Activated T-cell treated with anti-CD3 and anti-CD28 coated beads for 24 hours (primary cell): Measurements from ENCODE around the gene UVRAG.
A peak's percentile ranks its signal among the peaks of the same experiment; 100 is the strongest.
"Not testable (repeated sequence)": the region's sequence is repeated elsewhere in the genome, so short reads cannot be mapped to it uniquely, and the experiment has no call there.

Experiments
- DNase-seq: peaks from one replicate; pipeline ENCODE4 v3.0.0-alpha.2; 2020; ENCODE audit warnings: low read depth

Gene UVRAG

DNA sequence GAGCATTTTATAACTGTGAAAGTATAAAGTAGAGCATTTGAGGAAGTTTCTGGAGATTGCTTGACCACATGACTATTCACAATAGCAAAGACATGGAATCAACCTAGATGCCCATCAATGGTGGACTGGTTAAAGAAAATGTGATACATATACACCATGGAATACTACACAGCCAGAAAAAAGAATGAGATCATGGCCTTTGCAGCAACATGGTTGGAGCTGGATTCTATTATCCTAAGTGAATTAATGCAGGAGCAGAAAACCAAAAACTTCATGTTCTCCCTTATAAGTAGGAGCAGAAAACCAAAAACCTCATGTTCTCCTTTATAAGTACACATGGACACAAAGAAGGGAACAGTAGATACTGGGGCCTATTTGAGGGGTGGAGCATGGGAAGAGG, 30.3 kb downstream of the UVRAG start:
- DNase-seq, result no peak

DNA sequence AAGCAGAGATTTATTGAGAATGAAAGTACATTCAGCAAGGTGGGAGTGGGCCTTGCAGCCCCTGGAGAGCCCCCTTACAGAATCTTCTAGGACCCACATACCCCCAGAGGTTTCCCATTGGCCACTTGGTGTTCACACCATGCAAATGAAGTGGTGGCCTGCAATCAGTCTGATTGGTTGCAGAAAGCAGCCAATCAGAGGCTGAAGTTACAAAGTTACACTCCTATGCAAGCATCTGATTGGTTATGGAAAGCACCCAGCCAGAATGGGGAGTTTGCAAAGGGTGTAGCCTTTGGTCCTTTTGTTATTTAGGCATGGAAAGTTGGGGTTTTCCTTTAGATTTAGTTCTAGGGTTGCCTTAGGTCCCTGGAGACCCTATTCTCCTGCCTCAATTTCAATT, 34.9 kb downstream of the UVRAG start:
- no peak for DNase-seq

DNA sequence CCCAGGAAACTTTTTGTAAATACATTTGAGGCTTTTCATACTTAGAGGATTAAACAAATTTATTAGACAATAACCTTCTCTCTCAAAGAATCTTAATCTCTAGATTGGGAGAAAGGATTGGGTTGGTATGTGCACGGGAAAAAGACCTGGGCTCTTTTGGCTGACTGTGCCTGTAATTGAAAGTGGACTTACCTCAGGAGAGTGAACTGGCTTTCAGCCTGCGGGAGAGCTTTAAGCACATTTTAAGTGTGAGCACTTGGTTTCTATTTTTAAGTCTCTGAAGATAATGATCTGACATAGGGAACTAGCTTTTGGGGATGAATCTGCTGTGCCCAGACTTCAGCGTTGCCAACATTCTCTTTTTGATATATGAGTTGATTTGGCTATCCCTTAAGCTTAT, 35.8 kb downstream of the UVRAG start:
- DNase-seq, result no peak

DNA sequence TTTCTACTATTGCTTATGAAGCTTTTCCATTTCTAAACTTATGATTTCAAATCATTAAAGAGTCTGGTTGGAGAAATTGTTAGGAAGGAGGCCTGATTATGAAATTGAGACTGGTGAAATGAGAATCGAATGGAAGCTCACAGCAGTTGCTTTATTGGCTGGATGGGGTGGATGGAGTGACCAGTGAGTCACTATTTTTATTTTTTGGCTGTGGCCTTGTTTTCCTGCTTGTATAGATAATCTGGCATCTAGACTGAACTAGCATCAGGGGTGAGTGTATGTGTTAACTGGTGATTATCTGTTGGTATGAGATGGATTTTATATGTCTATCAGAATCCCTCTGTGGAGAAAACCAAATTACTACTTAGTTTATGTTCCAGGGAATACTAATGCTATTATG, 36.2 kb downstream of the UVRAG start:
- no peak for DNase-seq

DNA sequence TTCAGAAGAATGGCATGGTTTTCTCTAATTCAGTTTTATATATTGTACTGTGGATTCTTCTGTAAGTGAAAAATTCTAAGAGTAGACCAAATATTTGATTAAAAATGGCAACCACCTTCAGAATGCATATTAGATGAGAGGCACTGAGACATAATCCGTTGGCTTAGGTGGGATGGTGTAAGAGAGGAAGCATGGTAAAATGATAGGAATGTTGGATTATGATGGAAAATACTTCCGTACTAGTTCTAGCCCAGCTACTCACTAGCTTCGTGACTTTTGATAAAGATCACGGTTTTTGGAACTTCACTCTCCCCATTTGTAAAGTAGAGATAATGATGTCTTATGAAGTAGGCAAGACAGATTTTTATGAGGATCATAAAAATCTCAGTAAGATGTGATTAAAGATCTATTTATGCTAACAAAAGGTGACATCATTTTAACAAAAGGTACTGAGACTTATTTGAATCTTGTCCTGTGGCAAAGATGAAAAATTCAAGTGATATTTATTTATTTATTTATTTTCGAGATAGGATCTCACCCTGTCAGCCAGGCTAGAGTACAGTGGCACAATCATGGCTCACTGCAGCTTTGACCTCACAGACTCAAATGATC, 37.5 kb downstream of the UVRAG start:
- no peak for DNase-seq

DNA sequence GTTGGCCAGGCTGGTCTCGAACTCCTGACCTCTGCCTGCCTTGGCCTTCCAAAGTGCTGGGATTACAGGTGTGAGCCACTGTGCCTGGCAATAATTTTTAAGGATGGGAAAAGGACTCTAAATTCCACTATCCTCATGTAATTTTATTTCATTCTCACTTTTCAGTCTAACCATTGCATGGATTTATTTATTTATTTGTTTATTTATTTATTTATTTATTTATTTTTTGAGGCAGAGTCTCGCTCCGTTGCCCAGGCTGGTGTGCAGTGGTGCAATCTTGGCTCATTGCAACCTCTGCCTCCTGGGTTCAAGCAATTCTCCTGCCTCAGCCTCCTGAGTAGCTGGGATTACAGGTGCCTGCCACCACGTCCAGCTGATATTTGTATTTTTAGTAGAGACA, 38.6 kb downstream of the UVRAG start:
- not testable (repeated sequence) for DNase-seq

DNA sequence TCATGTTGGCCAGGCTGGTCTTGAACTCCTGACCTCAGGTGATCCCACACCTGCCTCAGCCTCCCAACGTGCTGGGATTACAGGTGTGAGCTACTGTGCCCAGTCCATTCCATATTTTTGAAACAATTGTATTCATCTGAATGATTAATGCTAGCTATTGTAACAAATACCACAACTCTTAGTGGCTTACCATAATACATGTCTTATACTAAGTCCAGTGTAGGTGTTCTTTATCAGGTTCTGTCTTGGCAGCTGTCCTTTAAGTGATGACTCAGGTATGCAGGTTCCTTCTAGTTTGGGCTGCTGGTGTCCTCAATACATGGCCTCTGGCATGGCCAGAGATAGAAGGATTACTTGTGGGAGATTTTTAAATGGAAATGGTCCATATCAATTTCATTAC, 39.0 kb downstream of the UVRAG start:
- no peak for DNase-seq

DNA sequence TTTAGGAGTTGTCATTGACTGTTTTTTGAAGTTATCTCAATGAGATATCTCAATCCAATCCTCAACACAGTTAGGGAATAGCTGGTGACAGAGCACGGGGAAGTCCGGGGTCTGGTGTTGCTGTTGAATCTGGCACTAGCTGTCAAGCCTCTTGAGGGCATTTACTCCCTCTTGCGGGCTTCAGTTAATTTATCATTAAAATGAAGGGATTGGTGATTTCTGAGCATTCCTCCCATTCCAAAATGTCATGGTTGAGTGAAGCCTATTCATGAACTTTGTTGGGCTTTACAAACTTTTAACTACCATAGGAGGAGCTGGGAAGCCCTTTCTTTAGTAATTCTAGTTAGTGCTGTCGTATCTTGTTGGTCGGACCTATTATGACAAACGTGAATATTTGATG, 40.2 kb downstream of the UVRAG start:
- DNase-seq, result no peak

DNA sequence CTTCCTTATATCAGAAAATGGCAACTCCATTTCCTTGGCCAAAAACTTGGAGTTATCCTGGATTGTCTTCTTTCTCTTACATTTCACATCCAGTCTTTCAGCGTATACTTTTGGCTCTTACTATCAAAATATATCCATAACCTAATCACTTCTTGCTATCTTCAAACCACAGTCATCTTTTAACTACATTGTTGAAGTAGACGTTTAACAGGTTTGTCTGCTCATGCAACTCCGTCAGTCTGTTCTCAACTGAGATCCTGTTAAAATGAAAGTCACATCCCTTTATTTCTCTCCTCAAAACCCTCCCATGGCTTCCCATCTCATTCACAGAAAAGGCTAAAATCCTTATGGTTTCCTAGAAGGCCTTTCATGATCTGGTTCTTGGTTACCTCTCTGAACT, 41.9 kb downstream of the UVRAG start:
- no peak for DNase-seq

DNA sequence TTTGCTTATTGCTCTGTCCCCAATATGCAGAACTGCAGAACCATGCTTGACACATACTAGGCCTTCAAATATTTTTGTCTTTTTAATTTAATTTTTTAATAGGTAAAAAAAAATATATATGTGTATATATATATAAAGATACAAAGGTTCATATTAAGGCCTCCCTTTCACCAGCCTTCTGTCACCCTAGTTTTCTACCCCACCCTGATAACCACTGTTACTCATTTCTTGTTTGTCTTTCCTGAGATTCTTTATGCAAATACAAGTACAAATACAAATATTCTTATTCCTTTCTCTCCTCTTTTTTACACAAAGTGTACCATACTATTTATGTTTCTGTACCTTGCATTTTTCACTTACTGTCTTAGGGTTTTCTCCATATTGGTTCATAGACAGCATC, 43.0 kb downstream of the UVRAG start:
- DNase-seq, result no peak

DNA sequence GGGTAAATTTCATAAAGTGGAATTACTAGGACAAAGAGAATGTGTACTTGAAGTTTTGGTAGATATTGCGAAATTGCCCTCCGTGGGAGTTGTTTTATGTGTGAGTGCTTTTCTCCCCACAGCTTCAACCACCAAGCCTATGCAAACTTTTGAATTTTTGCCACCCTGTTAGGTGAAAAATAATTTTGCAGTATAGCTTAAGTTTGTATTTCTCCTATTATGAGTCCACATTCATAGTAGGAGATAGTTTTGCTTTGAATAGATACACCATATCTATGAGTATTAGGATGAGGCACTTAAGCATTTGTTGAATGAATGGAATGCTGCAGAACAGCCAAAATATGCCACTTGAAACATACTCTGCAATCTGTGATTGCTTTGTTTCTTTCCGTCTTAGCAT, 43.6 kb downstream of the UVRAG start:
- no peak for DNase-seq

DNA sequence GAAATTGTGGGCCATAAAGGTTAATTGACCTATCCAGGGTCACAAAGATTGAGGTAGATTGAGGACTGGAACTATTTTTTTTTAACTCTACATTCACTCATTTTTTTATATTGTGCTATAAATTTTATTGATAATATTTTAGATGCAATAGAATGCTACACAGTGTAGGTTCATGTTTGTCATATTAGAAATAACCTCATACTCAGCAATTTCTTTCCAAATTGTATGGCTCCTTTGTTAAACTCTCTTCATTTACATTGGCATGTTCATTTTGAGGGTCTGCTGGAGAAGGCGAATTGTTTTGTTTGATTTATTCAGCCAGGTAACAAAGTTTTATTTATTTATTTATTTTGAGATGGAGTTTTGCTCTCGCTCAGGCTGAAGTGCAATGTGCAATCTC, 44.6 kb downstream of the UVRAG start:
- DNase-seq, result no peak

DNA sequence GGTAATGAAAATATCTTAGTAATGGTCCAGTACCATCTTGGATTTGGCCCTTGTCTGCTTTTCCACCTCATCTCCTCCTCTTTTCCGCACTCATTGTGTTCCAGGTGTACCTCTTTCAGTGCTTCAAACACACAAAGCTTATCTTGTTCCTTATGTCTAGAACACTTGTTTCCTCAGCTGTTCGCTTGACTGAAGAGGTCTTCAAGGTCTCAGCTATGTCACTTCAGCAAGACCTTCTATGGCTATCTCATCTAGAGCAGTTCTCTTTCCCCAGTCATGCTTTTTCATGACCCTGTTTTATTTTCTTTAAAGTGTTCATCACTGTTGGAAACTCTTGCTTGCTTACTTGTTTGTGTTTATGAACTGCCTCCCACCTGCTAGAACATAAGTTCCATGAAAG, 47.4 kb downstream of the UVRAG start:
- no peak for DNase-seq

DNA sequence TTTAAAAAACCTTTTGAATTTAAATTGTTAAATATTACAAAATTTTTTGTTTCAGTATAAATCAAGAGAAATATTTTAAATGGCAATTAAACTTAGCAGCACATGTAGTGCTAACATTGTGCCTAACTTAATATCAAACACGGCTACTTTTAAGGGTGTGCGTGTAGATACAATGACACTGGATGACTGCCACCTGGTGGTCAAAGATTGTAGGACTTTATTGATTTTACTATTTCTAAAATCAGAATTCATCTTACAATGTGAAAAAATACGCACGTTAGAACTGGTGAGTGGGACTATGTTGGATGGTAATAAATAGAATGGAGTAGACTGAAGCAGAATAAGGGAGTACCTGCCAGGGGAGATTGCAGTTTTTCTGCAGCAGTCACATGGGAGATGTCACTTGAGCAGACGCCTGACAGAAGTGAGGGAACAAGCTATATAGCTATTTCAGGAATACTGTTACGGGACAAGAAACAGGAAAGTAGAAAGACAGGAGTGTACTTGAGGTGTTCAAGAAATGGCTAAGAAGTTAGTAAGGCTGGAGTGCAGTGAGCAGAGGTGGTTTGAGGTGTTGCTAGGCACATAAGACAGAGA, 52.9 kb downstream of the UVRAG start:
- peak; percentile 23 for DNase-seq

DNA sequence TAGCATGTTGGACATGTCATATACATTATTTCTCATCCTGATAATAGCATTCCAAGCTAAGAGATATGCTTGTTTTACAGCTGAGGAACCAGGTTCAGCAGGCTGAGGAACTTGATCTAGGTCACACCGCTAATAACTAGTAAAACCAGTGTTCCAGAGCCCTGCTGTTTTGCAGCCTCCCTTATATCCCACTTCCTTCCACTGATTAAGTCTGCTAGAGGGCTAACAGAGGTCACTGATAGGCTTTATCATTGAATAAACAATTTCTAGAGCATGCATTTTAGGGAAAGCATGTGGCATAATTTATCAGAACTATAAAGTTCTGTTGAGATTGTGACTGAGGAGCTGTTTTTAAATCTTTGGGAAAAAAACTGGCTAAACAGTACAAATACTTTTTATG, 54.0 kb downstream of the UVRAG start:
- DNase-seq, result no peak

DNA sequence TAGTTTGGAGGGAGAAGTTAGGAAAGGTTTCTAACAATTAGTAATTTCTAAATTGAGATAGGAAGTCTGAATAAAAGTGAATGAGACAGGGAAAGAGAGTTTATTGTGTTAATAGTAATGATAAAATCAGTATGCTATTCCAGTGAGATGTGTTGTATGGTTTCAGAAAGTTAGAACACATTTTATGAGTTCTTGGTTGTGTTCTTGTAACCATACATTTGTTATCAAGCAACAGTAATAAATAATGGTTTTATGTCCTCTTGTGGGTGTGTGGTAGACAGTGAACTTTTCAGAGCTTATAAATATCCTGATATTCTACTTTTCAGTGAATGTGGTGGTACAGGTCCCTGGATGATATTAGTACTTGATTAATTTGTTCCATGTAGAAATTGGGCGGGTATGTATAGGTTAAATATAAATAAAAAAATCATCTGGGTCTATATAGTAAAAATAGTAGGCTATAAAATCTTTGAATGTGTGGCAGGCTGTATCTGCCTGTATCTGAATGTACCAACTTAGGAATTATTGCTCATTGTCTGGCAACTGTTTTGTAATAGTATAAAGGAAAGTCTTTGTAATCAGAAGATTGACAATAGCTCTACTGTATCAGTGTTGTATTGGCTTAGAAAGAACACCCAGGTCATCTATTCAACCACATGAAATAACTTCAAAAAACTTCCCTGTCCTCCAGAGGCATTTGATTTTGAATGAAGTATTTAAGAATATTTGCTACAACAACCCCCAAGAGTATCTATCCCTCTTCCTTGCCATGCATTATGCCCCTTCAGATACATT, 54.8 kb downstream of the UVRAG start:
- no peak for DNase-seq

DNA sequence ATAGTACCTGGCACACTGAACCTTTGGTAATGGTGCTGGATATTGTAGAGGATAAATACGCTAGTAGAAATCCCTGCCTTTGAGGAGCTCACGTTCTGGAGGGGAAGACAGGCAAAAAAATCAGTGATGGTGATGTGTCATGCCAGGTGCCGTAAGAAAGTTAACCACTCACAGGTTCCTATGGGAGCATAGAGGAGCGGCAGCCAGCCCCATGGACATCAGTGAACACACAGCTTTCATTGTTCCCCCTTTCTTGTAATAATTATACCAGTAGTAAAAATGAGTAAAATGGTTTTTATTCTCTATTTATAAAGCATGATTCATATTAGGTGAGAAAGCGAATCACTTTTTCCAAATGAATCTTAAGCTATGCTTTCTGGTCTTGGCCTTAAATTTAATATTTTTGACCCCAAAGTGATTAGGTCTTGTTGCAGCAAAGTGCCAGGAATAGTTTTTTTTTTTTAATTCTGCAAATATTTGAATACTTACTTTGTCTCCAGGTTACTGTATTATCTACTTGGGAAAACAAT, 57.9 kb downstream of the UVRAG start:
- no peak for DNase-seq

DNA sequence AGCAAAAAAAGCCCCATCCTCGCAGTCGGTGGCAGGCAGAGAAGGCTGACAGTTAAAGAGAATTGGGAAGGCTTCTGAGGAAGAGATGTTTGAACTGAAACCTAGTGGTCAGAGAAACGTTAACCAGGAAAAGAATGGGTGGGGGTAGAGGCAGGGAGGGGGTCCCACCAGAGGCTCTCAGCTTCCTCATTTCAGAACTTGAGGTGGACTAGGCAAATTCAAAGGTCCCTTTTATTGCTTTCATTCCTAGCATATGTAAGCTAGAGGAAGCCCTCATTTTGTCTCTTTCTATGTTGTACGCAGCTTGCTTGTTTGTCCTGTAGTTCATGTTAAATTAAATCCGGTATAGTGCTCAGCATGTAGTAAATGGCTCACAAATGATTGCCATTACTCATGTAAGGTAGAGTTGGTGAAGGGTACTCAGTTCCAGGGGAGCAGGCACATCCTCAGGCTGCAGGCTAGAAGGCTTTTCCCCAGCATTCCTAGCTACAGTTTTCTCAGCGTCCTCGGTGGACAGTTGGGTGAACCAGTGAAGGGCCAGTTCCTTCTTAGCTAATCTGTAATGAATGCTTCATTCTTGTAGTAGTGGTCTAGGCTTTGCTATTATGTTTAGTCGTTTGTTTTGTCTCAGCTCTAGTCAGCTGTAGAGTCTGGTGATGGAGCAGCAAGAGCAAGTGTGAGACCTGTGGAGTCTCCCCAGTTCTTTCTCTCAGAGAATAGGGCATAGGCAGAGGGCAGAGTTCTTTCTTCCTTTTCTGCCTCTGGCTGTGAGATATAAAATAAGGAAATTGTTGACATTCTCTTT, 58.6 kb downstream of the UVRAG start:
- no peak for DNase-seq

DNA sequence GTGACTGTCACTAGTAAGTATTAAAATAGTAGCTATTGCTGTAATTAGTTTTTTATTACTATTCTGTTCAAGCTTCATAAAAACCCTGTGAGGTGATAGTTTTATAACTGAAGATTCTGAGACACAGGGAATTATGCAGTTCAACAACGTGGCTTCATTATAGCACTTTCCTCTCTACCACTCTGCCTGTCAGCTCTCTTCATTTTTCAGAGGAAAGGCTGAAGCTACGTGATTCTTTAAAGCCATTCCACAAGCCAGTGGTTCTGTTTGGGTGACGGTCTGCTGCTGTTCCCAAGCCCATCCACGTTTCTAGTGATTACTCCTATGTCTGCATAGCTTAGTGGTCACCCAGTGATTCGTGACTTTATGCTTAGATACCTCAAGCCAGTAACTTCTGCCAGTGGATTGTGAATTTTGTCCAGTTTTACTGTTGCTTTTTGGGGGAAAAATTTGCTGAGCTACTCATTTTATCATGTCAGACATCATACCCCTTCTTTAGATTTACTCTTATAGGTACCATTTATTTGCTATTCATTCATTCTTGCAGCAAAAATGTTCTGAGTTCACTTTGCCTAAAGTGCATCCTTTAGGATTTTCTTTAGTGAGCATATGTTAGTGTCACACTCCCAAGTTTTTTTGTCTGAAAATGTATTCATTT, 59.8 kb downstream of the UVRAG start:
- DNase-seq, result no peak

DNA sequence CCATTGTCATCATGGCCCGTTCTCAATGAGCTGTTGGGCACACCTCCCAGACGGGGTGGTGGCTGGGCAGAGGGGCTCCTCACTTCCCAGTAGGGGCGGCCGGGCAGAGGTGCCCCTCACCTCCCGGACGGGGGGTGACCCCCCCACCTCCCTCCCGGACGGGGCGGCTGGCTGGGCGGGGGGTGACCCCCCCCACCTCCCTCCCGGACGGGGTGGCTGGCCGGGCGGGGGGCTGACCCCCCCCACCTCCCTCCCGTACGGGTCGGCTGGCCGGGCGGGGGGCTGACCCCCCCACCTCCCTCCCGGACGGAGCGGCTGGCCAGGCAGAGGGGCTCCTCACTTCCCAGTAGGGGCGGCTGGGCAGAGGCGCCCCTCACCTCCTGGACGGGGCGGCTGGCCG, 62.3 kb downstream of the UVRAG start:
- DNase-seq, result not testable (repeated sequence)

DNA sequence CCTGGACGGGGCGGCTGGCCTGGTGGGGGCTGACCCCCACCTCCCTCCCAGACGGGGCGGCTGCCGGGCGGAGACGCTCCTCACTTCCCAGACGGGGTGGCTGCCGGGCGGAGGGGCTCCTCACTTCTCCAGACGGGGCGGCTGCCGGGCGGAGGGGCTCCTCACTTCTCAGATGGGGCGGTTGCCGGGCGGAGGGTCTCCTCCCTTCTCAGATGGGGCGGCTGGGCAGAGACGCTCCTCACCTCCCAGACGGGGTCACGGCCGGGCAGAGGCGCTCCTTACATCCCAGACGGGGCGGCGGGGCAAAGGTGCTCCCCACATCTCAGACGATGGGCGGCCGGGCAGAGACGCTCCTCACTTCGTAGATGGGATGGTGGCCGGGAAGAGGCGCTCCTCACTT, 62.9 kb downstream of the UVRAG start:
- not testable (repeated sequence) for DNase-seq

DNA sequence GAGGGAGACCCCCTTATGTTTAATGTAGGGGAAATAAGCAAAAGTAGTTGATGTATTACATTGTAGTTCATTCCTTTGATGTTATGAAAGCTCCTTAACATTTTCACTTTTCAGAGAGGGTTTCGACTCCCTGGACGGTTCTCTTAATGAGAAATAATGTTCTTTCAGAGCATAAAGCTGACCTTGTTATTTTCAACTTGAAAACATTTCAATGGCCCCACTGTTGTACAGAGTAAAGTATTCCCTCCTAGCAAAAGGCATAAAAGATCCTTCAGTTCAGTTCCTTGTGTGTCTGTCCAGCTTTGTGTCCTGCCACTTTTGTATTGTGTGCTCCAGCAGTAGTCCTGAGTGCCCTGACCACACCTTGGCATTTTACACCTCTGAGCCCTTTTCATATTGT, 63.9 kb downstream of the UVRAG start:
- DNase-seq, result no peak
